ENCODE data around the gene CCT8L2.
"Not testable (repeated sequence)": the region's sequence is repeated elsewhere in the genome, so short reads cannot be mapped to it uniquely, and the experiment has no call there.

The CCT8L2 gene

GRCh38 chr22:16567617-16568424 is 24.8 kb downstream of the CCT8L2 start:
- H3K27me3 Mint-ChIP-seq, CTCF ChIA-PET, H3K4me1 Mint-ChIP-seq, DNase-seq, H3K9me3 Mint-ChIP-seq, H3K27ac Mint-ChIP-seq, H3K4me3 Mint-ChIP-seq, H3K36me3 Mint-ChIP-seq: not testable (repeated sequence)

DNA sequence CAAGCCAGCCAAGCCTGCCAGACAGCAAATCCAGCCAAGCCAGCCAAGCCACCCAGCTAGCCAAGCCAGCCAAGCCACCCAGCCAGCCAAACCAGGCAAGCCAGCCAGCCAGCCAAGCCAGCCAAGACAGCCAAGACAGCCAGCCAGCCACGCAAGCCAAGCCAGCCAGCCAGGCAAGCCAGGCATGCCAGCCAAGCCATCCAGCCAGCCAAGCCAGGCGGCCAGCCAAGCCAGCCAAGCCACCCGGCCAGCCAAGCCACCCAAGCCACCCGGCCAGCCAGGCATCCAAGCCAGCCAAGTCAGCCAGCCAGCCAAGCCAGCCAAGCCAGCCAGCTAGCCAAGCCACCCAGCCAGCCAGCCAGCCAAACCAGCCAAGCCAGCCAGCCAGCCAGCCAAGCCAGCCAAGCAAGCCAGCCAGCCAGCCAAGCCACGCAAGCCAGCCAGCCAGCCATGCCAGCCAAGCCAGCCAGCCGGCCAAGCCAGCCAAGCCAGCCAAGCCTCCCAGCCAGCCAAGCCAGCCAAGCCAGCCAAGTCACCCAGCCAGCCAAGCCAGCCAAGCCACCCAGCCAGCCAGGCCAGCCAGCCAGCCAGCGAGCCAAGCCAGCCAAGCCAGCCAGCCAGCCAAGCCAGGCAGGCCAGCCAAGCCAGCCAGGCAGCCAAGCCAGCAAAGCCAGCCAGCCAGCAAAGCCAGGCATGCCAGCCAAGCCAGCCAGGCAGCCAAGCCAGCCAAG is 26.0 kb downstream of the CCT8L2 start:
- H3K4me3 Mint-ChIP-seq, CTCF ChIA-PET, H3K27me3 Mint-ChIP-seq, H3K27ac Mint-ChIP-seq, H3K9me3 Mint-ChIP-seq, DNase-seq, H3K4me1 Mint-ChIP-seq, H3K36me3 Mint-ChIP-seq: not testable (repeated sequence)

- H3K9me3 Mint-ChIP-seq, H3K4me3 Mint-ChIP-seq, DNase-seq, H3K27ac Mint-ChIP-seq, H3K27me3 Mint-ChIP-seq, CTCF ChIA-PET, H3K4me1 Mint-ChIP-seq, H3K36me3 Mint-ChIP-seq: not testable (repeated sequence)
Observed at GRCh38 chr22:16565585-16566420, 26.8 kb downstream of the CCT8L2 start.

GRCh38 chr22:16564837-16565584 is 27.6 kb downstream of the CCT8L2 start:
- H3K9me3 Mint-ChIP-seq, H3K4me3 Mint-ChIP-seq, H3K27ac Mint-ChIP-seq, H3K36me3 Mint-ChIP-seq, H3K27me3 Mint-ChIP-seq, CTCF ChIA-PET, DNase-seq, H3K4me1 Mint-ChIP-seq: not testable (repeated sequence)

GRCh38 chr22:16563555-16564520 is 28.8 kb downstream of the CCT8L2 start:
- Mint-ChIP-seq H3K4me3 (no peak overlapping the region), H3K36me3 (no peaks in the 10 kb centered on the region), H3K9me3 (peaks cover 3% of the 10 kb centered on the region), H3K27me3 (no peaks in the 10 kb centered on the region), H3K27ac (no peak overlapping the region), H3K4me1 (no peaks in the 10 kb centered on the region)
- DNase-seq = no peak
- CTCF ChIA-PET = no interaction called here

DNA sequence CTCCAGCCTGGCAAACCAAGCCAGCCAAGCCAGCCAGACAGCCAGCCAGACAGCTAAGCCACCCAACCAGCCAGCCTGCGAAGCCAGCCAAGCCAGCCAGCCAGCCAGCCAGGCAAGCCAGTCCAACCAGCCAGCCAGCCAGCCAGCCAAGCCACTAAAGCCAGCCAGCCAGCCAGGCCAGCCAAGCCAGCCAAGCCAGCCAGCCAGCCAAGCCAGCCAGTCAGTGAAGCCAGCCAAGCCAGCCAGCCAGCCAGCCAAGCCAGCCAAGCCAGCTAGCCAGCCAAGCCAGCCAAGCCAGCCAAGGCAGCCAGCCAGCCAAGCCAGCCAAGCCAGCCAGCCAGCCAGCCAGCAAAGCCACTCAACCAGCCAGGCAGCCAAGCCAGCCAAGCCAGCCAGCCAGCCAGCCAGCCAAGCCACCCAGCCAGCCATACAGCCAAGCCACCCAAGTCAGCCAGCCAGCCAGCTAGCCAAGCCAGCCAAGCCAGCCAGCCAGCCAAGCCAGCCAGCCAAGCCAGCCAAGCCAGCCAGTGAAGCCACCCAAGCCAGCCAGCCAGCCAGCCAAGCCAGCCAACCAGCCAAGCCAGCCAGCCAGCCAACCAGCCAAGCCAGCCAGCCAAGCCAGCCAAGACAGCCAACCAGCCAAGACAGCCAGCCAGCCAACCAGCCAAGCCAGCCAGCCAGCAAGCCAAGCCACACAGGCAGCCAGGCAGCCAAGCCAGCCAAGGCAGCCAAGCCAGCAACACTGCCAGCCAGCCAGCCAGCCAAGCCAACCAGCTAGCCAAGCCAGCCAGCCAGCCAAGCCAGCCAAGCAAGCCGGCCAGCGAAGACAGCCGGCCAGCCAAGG is 29.7 kb downstream of the CCT8L2 start:
- Mint-ChIP-seq H3K36me3 (no peaks in the 10 kb centered on the region), H3K4me3 (no peak overlapping the region), H3K27ac (no peak overlapping the region), H3K9me3 (peaks cover 4% of the 10 kb centered on the region), H3K4me1 (no peaks in the 10 kb centered on the region), H3K27me3 (no peaks in the 10 kb centered on the region)
- no peak for DNase-seq
- CTCF ChIA-PET = no interaction called here

DNA sequence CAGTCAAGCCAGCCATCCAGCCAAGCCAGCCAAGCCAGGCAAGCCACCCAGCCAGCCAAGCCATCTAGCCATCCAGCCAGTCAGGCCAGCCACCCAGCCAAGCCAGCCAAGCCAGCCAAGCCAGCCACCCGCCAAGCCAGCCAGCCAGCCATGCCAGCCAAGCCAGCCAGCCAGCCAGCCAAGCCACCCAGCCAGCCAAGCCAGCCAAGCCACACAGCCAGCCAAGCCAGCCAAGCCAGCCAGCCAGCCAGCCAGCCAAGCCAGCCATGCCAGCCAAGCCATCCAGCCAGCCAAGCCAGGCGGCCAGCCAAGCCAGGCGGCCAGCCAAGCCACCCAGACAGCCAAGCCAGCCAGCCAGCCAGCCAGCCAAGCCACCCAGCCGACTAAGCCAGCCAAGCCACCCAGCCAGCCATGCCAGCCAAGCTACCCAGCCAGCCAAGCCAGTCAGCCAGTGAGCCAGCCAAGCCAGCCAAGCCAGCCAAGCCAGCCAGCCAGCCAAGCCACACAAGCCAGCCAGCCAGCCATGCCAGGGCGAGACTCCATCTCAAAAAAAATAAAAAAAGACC is 31.4 kb downstream of the CCT8L2 start:
- H3K27ac Mint-ChIP-seq, CTCF ChIA-PET, H3K36me3 Mint-ChIP-seq, H3K27me3 Mint-ChIP-seq, H3K4me3 Mint-ChIP-seq, DNase-seq, H3K4me1 Mint-ChIP-seq: not testable (repeated sequence)
- H3K9me3 Mint-ChIP-seq = peaks cover 10% of the 10 kb centered on the region

- H3K9me3 Mint-ChIP-seq = peaks cover 12% of the 10 kb centered on the region
- H3K4me1 Mint-ChIP-seq, H3K4me3 Mint-ChIP-seq, H3K36me3 Mint-ChIP-seq, CTCF ChIA-PET, H3K27ac Mint-ChIP-seq, H3K27me3 Mint-ChIP-seq, DNase-seq: not testable (repeated sequence)
Observed at GRCh38 chr22:16560651-16561050, 32.0 kb downstream of the CCT8L2 start.

GRCh38 chr22:16559996-16560395 is 32.6 kb downstream of the CCT8L2 start:
- CTCF ChIA-PET, H3K36me3 Mint-ChIP-seq, H3K4me3 Mint-ChIP-seq, H3K27me3 Mint-ChIP-seq, H3K27ac Mint-ChIP-seq, H3K4me1 Mint-ChIP-seq, DNase-seq: not testable (repeated sequence)
- peaks cover 13% of the 10 kb centered on the region for H3K9me3 Mint-ChIP-seq

DNA sequence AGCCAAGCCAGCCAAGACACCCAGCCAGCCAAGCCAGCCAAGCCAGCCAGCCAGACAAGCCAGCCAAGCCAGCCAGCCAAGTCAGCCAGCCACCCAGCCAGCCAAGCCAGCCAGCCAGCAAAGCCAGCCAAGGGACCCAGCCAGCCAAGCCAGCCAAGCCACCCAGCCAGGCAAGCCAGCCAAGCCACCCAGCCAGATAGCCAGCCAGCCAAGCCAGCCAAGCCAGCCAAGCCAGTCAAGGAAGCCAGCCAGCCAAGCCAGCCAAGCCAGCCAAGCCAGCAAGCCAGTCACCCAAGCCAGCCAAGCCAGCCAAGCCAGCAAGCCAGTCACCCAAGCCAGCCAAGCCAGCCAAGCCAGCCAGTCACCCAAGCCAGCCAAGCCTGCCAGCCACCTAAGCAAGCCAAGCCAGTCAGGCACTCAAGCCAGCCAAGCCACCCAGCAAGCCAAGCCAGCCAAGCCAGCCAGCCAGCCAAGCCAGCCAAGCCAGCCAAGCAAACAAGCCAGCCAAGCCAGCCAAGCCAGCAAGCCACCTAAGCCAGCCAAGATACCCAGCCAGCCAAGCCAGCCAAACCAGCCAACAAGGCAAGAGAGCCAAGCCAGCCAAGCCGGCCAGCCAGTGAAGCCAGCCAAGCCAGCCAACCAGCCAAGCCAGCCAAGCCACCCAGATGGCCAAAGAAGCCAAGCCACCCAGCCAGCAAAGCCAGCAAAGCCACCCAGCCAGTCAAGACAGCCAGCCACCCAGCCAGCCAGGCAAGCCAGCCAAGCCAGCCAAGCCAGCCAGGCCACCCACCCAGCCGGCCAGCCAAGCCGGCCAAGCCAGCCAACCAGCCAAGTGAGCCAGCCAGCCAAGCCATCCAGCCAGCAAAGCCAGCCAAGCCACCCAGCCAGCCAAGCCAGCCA is 33.3 kb downstream of the CCT8L2 start:
- H3K27me3 Mint-ChIP-seq = no peaks in the 10 kb centered on the region
- CTCF ChIA-PET = no interaction called here
- no peak for DNase-seq
- H3K4me3 Mint-ChIP-seq = no peak overlapping the region
- H3K9me3 Mint-ChIP-seq = peaks cover 13% of the 10 kb centered on the region
- H3K27ac Mint-ChIP-seq = no peak overlapping the region
- H3K4me1 Mint-ChIP-seq = no peaks in the 10 kb centered on the region
- H3K36me3 Mint-ChIP-seq = no peaks in the 10 kb centered on the region

DNA sequence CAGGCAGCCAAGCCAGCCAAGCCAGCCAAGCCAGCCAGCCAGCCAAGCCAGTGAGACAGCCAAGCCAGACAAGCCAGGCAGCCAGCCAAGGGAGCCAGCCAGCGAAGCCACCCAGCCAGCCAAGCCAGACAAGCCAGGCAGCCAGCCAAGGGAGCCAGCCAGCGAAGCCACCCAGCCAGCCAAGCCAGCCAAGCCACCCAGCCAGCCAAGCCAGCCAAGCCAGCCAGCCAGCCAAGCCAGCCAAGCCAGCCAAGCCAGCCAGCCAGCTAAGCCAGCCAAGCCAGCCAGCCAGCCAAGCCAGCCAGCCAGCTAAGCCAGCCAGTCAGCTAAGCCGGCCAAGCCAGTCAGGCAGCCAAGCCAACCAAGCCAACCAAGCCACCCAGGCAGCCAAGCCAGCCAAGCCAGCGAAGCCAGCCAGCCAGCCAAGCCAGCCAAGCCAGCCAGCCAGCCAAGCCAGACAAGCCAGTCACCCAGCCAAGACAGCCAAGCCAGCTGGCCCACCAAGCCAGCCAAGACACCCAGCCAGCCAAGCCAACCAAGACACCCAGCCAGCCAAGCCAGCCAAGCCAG is 34.1 kb downstream of the CCT8L2 start:
- not testable (repeated sequence) for H3K27ac Mint-ChIP-seq, H3K36me3 Mint-ChIP-seq

More for the DNA sequence above, 34.1 kb downstream of the CCT8L2 start:
- H3K4me3 Mint-ChIP-seq, H3K4me1 Mint-ChIP-seq, CTCF ChIA-PET, DNase-seq, H3K27me3 Mint-ChIP-seq: not testable (repeated sequence)
- peaks cover 19% of the 10 kb centered on the region for H3K9me3 Mint-ChIP-seq

Data from activated naive CD4-positive, alpha-beta T cell treated with anti-CD3 and anti-CD28 coated beads, Interleukin-2, amount 10 ng/mL, durations not matched to agents 7 days and 5 days (primary cell).